ENCODE results near the gene GATA5.
"Not testable (repeated sequence)": the region's sequence is repeated elsewhere in the genome, so short reads cannot be mapped to it uniquely, and the experiment has no call there.

The GATA5 gene

DNA sequence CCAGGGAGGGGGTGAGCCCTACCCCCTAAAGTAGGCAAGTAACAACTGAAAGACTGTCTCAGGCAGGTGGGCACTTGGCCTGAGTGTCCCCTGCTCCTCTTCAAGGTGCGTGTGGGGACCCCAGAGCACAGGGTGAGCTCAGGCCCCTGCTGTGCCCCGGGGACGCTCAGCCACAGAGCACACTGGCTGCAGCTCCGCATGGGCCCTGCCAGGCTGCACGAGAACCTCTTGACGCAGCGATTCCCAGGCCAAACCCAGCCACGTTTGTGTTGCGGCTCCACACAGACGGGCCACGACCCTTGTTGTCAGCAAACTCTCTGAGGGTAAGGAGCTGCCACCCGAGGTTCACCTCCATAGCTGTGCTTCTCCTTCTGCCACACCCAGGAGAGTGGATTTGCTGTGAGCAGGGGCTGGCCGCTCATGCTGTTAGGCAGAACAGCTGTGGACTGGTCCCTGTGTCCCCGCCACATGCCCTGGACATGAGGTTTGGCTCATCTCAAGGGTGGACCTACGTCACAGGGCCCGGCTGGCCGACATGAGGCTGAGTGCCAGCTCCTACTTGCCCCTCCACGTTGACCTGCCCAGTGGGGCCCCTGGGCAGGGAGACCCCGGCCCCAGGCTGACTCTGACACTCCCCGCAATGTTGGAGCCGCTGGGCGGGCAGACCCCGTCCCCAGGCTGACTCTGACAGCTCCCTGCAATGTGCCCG is 29.7 kb upstream of the GATA5 start:
- DNase-seq (ENCODE audit: low read depth), result no peak

DNA sequence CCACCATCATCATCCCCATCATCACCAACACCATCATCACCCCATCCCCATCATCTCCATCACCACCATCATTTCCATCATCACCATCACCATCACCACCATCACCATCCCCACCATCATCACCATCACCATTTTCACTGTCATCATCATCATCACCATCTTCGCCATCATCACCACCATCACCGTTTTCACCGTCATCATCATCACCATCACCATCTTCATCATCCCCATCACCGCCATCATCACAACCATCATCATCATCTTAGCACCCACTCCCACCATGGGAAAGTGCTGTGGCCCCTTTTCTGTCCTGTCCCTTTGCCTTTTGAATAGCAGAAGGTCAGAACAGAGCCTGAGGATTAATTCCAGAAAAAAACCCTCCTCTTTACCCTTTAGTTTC is 28.5 kb upstream of the GATA5 start:
- DNase-seq (ENCODE audit: low read depth), result no peak

DNA sequence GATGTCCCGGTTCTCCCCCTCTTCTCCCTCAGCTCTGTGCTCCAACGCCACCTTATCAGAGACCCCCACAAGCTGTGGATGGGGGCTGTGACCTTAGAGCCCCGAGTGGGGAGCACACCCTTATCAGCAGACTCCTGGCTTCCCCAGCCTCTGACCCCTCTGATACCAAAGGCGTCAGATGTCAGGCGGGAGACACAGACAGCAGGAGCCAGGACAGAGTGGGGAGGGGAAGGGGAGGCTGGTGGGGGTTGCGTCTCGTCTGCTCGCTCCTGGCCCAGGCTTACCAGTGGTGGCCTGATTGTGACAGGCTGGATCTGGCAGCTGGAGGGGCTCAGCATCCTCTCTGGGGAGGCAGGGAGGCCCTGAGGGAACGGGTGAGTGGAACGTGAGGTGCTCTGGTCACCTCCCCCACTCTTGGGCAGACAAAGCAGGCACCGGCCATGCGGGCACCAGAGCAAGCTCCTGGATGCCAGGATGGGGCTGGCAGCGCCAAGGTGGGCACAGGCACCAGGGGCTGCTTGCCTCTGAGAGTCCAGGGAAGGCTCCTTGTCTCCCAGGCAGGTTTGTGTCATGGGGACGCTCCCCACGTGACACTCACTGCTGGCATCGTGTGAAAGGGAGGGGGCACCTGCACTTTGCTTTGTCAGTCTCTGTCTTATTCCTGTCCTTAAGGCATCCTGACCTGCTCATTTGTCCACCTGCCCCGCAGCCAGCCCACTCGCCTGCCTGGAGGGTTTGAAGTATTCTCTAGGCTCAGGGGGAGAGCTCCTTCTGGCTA is 27.8 kb upstream of the GATA5 start:
- DNase-seq (ENCODE audit: low read depth), result no peak

DNA sequence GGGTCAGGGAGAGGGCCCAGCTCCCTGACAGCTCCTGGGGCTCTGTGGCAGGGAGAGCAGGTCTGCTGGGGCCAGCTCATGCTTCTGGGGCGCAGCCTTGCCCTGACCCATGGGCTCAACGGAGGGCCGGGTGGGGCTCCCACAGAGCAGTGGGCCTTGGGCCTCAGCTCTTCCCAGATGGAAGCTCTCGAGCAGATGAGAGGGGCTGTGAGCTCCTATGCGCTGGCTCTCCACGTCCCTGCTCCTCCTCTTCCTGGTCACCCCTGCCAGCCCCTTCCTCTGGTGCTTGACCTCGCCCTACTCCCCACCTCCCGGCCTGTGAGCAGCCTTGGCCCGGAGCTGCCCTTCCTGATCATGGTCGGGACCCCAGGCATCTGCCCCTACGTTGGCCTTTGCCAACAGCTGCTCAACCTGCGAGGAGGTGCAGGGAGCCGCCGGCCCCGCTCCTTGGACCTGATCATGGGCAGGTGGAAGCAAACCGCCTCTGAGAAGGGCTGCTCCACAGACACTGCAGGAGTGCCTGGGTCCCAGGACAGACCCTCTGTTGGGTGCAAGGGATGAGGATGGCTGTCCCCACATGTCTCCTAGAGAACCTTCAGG is 26.8 kb upstream of the GATA5 start:
- DNase-seq (ENCODE audit: low read depth), result no peak

DNA sequence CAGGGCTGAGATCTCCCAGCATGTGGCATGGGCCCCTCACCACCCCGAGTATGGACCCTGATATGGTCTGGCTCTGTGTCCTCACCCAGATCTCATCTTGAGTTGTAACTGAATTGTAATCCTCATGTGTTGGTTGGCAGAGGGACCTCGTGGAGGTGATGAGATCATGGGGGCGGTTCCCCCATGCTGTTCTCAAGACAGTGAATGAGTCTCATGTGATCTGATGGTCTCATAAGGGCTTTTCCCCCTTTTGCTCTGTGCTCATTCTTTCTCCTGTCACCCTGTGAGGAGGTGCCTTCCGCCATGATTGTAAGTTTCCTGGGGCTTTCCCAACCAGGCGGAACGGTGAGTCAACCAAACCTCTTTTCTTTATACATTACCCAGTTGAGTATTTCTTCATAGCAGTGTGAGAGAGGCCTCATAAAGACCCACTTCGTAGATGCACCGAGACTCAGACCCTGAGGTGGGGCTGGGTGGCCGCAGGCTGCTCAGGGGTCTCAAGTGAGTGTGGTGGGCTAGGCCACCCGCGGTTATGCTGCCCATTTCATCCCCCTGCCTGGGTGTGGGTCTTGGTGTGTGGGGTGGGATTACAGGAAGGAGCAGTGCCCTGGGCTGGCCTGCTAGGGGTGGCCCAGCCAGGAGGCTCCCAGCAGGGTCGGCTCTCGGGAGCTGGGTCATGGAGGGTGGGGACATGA is 26.2 kb upstream of the GATA5 start:
- peak; percentile 81 for DNase-seq (ENCODE audit: low read depth)

DNA sequence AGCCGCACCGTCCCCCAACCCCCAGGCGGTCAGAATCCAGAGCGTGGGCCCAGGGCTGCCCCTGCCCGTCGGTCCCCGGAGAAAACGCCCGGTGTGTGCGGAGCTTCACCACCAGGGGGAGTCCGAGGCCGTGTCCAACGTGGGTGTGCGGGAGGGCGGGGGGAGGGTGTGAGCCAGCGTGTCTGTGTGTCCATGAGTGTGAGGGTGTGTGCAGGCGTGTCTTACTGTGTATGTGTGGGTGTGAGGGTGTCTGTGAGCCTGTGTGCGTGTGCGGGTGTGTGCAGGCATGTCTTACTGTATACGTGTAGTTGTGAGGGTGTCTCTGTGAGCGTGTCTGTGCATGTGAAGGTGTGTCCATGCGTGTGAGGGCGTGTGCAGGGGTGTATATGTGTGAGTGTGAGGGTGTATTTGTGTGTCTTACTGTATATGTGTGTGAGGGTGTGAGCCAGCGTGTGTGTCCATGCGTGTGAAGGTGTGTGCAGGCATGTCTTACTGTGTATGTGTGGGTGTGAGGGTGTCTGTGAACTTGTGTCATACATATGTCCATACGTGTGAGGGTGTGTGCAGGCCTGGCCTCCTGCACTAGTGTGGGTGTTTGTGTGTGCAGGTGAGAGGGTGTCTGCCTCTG is 24.6 kb upstream of the GATA5 start:
- peak; percentile 22 for DNase-seq (ENCODE audit: low read depth)

DNA sequence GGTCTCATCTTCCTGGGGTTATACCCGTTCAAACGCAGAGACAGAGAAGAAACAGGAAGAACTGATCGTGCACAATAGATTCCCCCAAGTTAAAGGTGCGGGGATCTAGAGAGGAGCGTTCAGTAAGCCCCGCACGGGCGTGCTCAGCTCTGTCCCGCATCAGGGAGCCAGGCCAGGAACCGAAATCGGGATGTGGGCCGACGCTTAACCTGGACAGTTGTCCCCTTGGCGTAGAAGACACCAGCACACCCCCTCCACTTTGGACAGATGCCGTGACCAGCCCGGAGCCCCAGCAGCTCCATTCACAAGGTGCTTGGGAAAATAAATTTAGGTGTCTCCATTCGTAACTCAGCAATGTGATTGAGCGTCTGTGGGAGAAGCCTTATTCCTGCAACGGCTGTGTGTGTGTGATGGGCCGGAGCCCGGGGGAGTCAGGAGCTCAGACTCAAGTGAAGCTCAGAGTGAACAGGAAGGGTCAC is 24.0 kb upstream of the GATA5 start:
- DNase-seq (ENCODE audit: low read depth), result no peak

DNA sequence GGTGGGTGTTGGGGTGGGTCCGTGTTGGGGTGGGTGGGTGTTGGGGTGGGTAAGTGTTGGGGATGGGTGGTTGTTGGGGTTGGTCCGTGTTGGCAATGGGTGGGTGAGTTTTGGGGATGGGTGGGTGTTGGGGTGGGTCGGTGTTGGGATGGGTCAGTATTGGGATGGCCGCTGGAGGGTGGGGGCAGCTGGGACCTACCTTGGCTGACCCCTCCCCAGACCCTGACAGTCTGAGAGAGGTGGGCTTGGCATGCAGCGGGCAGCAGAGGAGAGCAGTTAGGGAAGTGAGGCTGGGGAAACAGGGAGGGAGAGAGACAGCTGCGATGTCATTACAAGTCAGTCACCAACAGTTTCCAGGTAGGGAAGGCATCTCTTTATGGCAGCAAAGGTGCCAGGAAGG is 23.1 kb upstream of the GATA5 start:
- no peak for DNase-seq (ENCODE audit: low read depth)

DNA sequence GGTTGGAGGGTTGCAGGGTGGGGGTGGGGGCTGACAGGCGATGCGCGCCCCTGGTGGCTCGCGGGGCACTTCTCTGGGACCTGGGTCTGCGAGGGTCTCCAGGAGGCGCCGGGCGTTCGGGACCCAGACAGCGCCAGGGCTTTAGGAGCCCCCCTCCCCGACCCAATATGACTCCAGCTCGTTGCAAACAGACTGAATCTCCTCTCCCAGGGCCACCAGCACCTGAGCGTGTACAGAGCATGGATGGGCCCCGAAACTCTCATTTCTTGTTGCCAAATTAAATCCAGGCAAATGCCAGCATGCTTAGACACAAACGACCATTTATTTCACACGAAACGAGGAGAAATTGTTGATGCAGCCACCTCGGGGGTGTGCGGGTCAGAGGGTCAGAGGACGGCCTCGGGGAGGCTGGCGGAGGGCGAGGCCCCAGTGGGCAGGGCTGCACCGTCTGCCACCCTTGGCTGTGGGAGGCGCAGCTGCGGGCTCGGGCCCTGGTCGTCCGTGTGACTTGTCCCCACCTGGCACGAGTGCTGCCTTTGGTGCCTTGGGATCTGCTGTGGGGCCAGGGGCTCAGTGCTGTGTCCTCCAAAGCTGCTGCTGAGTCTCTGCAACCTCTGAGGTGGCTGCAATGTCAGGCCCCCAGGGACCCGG is 20.9 kb upstream of the GATA5 start:
- DNase-seq (ENCODE audit: low read depth), result no peak

DNA sequence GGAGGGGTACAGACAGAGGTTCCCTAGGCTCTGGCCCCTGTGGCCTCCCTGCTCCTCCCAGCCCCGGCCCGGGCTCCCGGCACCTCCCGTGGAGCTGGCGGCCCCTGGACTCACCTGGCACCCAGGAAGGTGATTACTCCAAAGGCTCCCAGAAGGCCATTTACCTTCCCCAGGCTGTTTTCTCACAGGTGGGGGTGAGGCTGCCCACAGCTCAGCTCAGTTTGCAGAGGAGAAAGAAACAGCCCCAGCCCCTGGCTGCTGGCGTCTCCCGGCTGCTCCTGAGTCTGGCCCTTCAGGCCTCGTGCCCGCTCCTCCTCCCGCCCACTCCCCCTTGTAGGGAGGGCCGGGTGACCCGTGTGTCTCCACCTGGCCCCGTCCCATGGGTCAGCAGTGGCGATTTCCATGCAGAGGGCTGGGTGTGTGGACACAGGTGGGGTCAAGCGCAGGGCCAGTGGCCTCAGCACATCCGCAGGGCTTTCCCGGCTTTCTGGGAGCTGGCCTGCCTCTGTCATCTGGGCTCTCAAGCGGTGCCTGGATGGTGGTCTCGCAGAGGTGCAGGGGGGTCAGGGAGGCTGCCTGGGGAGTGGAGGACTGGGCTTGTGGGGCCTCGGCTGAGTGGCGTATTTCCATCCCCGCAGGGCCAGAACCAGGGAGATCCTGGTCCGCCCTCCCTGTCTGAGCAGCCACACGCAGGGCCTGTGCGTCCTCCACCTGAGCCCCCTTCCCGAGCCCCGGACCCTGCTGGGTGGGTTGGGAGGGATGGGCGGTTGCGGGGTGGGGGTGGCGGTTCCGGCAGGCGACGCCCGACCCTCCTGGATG is 20.2 kb upstream of the GATA5 start:
- DNase-seq (ENCODE audit: low read depth), result no peak

DNA sequence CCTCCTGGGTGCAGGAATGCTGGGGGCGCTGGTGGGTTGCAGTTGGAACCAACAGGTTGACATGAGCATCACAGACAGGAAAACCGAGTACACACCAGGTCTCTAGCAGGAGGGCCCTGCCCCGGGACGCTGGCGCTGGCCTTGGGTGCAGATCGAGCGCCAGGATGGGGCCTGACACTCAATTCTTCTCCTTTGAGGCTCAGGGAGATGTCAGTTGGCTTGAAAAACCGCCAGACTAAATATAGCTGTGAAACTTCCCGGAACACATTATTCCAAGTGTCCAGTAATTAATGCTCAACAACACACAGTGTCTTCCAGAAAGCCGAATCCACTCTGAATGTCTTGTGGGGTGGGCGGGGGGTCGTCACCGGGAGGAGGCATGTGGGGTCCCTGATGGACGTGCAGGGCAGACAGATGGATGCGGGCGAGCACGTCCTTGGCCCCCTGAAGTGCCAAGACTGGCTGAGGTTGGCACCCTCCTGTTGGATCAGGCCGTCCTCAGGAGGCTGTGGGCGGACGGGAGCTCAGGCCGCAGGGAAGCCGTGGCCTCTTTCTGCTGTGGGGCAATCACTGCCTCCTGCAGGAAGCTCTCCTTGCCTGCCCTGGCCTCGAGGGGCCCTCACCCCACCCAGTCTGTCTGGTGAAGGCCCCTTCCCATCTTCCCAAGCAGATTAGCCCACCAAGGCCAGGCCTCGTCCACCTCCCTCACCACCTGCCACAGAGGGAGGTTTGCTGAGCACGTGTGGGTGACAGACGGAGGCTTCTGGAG is 19.4 kb upstream of the GATA5 start:
- peak; percentile 16 for DNase-seq (ENCODE audit: low read depth)

DNA sequence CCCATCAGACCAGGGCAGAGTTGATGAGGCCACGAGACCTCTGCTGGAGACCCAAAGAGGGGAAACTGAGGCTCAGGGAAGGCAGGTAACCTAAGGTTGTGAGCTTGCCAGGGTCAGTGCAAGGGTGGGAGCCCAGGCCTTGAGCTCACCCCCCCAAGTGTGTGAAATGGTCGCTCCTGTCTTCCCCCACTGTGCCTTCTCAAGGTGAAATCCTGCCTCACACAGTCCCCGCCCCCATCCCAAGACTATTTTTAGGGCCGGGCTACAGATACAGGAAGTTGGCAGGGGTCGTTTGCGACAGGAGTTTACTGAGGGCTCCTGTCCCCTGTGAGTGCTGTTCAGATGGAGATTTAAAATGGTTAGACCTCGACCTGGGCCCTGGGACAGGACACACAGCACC is 18.7 kb upstream of the GATA5 start:
- no peak for DNase-seq (ENCODE audit: low read depth)

DNA sequence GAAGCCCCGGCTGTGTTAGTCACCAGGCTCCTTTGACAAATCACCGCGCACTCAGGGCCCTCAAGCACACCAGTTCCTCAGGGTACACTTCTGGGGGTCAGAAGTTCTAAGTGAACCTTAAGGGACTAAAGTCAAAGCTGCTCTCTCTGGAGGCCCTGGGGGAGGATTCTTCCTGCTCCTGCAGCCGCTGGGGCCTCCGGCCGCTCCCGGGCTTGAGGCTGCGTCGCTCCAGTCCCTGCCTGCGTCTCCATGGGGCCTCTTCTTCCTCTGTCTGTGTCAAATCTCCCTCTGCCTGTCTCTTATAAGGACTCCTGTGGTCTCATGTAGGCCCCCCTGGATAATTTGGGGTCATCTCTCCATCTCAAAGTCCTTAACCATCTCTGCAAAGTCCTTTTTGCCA is 18.1 kb upstream of the GATA5 start:
- peak; percentile 9 for DNase-seq (ENCODE audit: low read depth)

DNA sequence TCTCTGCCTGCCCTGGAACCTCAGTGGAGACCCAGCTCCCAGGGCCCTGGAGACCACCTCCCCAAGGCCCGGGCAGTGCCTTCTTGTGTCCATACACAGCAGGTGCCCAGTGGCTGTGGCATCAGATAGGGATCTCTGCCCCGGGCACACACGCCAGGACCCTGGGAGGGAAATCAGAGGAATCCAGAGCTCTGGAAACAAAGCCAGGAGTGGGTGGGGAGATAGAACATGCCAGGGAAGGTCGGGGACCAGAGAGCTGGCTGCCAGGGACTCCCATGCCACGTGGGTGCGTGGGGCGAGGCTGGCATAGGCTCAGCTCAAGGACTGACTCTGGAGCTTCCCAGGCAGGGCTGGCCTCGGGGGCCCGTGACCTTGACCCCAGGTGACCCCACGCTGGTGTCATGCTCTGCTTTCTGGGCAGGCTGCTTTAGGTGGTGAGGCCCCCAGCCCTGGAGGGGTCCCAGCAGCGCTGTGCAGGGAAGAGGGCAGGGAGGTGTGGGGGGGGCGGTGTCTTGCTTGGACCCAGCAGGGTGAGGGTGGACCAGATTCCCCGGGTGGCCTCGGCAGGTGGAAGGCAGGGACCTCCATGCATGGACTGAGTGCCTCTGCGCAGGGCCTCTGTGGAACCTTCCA is 17.6 kb upstream of the GATA5 start:
- no peak for DNase-seq (ENCODE audit: low read depth)

DNA sequence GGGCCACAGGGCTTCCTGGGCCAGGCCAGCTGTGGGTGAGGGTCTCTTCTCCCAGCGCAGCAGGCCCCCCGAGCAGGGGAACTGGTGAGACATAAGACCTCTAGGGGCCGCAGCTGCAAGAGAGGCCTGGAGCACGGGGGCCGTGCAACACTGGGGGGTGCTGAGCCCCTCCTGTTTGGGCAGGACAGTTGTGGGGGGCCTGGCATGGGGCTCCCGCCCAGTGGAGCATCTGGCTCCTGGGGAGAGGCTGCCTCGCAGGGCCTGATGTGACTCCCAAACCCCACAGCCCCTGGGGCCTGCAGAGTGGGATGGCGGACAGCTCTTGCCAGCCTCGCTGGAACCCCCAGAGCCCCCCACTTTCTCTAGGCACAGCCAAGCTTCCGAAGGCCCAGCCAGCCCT is 16.9 kb upstream of the GATA5 start:
- DNase-seq (ENCODE audit: low read depth), result no peak

DNA sequence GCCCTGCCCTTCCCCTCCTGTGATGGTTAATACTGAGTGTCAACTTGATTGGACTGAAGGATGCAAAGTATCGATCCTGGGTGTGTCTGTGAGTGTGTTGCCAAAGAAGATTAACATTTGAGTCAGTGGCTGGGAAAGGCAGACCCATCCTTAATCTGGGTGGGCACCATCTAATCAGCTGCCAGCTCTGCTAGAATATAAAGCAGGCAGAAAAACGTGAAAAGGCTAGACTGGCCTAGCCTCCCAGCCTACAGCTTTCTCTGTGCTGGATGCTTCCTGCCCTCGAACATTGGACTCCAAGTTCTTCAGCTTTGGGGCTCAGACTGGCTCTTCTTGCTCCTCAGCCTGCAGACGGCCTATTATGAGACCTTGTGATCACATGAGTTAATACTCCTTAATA is 15.0 kb upstream of the GATA5 start:
- not testable (repeated sequence) for DNase-seq (ENCODE audit: low read depth)

DNA sequence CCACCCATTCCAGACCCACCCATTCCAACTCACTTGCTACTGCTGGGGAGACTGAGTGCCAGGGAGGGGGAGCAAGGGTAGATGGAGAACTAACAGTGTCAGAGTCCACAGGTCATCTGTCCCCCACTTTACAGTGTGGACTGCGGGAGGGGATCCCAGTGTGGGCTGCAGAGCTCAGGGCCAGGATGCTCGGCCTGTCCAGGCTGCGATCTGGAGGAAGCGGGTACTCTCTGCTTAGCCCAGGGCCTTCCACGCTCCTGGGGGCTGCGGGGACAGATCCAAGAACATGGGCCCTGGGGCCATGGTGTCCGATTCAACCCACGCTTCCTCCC is 14.1 kb upstream of the GATA5 start:
- no peak for DNase-seq (ENCODE audit: low read depth)

DNA sequence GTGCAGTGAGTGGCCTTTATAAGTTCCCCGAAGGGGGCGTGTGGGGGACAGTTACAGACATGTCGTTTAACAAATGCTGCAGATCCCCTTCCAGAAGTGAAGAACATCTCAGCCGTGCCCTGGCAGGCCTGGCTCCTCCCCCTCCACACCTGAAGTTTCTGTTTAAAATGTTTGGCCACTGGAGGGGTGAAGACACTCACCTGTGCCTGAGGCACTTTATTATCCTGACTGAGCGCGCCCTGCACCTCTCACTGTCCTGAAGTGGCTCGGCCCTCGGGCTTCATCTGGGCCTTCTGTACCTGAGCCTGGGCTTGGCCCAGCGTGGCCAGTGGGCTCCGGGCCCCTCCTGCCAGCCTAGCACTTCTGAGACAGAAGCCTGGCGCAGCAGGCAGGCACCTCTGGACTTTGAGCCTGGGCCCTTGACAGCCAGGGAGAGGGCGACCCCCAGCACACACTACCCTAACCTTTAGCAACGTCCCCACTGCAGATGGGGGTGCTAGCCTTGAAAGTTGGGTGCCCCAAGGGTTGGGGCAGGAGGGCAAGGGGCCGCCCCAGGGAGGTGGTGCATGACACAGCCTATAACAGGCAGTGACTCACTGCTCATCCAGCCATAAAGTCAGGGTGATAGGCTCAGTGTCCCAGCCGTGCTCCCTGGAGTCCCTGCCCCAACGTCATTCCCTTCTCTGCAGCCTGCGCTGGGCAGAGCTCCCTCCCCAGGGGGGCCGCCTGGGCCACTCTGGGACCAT is 13.6 kb upstream of the GATA5 start:
- peak; percentile 57 for DNase-seq (ENCODE audit: low read depth)

DNA sequence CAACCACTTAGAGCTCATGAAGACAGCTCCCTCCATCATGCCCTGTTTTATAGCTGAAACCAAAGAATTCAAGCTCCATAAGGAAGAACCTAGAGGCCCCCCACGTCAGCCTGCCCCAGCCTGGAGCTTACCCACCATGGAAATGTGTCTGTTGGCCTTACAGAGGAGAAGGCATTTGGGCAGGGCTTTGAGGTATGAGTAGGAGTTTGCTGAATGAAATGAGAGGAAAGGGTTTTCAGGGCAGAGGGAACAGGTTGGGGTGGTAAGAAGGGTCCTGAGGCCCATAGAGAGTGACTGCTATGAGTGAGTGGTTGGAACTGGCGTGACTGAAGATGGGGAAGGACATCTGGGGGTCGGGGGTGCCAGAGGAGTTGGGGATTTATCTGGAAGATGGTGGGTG is 12.7 kb upstream of the GATA5 start:
- no peak for DNase-seq (ENCODE audit: low read depth)
